HG02840 (cell line): ENCODE data around the gene PCLO.
"Not testable (repeated sequence)": the region's sequence is repeated elsewhere in the genome, so short reads cannot be mapped to it uniquely, and the experiment has no call there.

Experiments used
- ATAC-seq: cut with Tn5 transposase; IDR thresholded peaks from one replicate; pipeline ENCODE4 v1.9.1; 2021; ENCODE audit warnings: mild to moderate bottlenecking, moderate library complexity, moderate number of reproducible peaks; ENCODE audit not compliant: unreplicated experiment, low FRiP score

The PCLO gene

GRCh38 chr7:82965088-82966036 lies 197.3 kb downstream of the PCLO start:
- ATAC-seq, result no peak

GRCh38 chr7:82964150-82964882 lies 198.4 kb downstream of the PCLO start:
- no peak for ATAC-seq

- no peak for ATAC-seq
Measured at GRCh38 chr7:82961240-82961639, 201.4 kb downstream of the PCLO start.

GRCh38 chr7:82959528-82959927 lies 203.2 kb downstream of the PCLO start:
- no peak for ATAC-seq

- ATAC-seq, result no peak
Measured at GRCh38 chr7:82957521-82957920, 205.2 kb downstream of the PCLO start.

- no peak for ATAC-seq
Measured at GRCh38 chr7:82953324-82954027, 209.2 kb downstream of the PCLO start.

GRCh38 chr7:82950436-82950835 lies 212.2 kb downstream of the PCLO start:
- ATAC-seq, result no peak

- no peak for ATAC-seq
Measured at GRCh38 chr7:82945480-82945879, 217.2 kb downstream of the PCLO start.

GRCh38 chr7:82945056-82945455 lies 217.6 kb downstream of the PCLO start:
- no peak for ATAC-seq

- ATAC-seq, result no peak
Measured at GRCh38 chr7:82932516-82932915, 230.2 kb downstream of the PCLO start.

- no peak for ATAC-seq
Measured at GRCh38 chr7:82926477-82926876, 236.2 kb downstream of the PCLO start.

- ATAC-seq, result no peak
Measured at GRCh38 chr7:82925331-82925730, 237.4 kb downstream of the PCLO start.

GRCh38 chr7:82906502-82906901 lies 256.2 kb downstream of the PCLO start:
- no peak for ATAC-seq

GRCh38 chr7:82904871-82905270 lies 257.8 kb downstream of the PCLO start:
- ATAC-seq, result no peak

GRCh38 chr7:82901098-82901497 lies 261.6 kb downstream of the PCLO start:
- ATAC-seq, result not testable (repeated sequence)

GRCh38 chr7:82897500-82897899 lies 265.2 kb downstream of the PCLO start:
- no peak for ATAC-seq

GRCh38 chr7:82894341-82894740 lies 268.3 kb downstream of the PCLO start:
- not testable (repeated sequence) for ATAC-seq

GRCh38 chr7:82886324-82886723 lies 276.4 kb downstream of the PCLO start:
- no peak for ATAC-seq

GRCh38 chr7:82865856-82866255 lies 296.8 kb downstream of the PCLO start:
- no peak for ATAC-seq

GRCh38 chr7:82859106-82859850 lies 303.4 kb downstream of the PCLO start:
- ATAC-seq, result no peak
